Measurements from ENCODE around the gene CIDEB.
A peak's percentile ranks its signal among the peaks of the same experiment; 100 is the strongest.

CIDEB gene

GRCh38 chr14:24290746-24291145 lies 17.0 kb downstream of the CIDEB start:
- no peak for DNase-seq

- DNase-seq: no peak
Measured at GRCh38 chr14:24289649-24290280, 18.0 kb downstream of the CIDEB start.

- no peak for DNase-seq
Measured at GRCh38 chr14:24286996-24287395, 20.8 kb downstream of the CIDEB start.

- DNase-seq: no peak
Measured at GRCh38 chr14:24285351-24285750, 22.4 kb downstream of the CIDEB start.

GRCh38 chr14:24284501-24285035 lies 23.2 kb downstream of the CIDEB start:
- DNase-seq: no peak

- no peak for DNase-seq
Measured at GRCh38 chr14:24283796-24284460, 23.8 kb downstream of the CIDEB start.

- no peak for DNase-seq
Measured at GRCh38 chr14:24282736-24283135, 25.0 kb downstream of the CIDEB start.

- DNase-seq: no peak
Measured at GRCh38 chr14:24281636-24282035, 26.1 kb downstream of the CIDEB start.

- no peak for DNase-seq
Measured at GRCh38 chr14:24280797-24281460, 26.8 kb downstream of the CIDEB start.

- DNase-seq: peak; percentile 59 to 70
Measured at GRCh38 chr14:24279301-24280186, 28.2 kb downstream of the CIDEB start.

- DNase-seq: no peak
Measured at GRCh38 chr14:24278424-24278823, 29.4 kb downstream of the CIDEB start.

GRCh38 chr14:24277606-24278321 lies 30.0 kb downstream of the CIDEB start:
- DNase-seq: no peak

GRCh38 chr14:24277071-24277470 lies 30.7 kb downstream of the CIDEB start:
- DNase-seq: no peak

GRCh38 chr14:24274101-24274543 lies 33.7 kb downstream of the CIDEB start:
- no peak for DNase-seq

GRCh38 chr14:24273422-24273998 lies 34.3 kb downstream of the CIDEB start:
- no peak for DNase-seq

- DNase-seq: no peak
Measured at GRCh38 chr14:24272467-24272866, 35.3 kb downstream of the CIDEB start.

GRCh38 chr14:24271834-24272263 lies 35.9 kb downstream of the CIDEB start:
- DNase-seq: no peak

- peak; percentile 90 to 95 for DNase-seq
Measured at GRCh38 chr14:24271134-24271833, 36.5 kb downstream of the CIDEB start, which contains the start of gene RABGGTA. Gene RABGGTA (minus strand): TSS chr14:24271597. CDS start chr14:24271115, 482 bp downstream.

GRCh38 chr14:24270537-24271133 lies 37.1 kb downstream of the CIDEB start:
- DNase-seq: no peak

GRCh38 chr14:24269910-24270536 lies 37.8 kb downstream of the CIDEB start:
- no peak for DNase-seq
